ENCODE measurements around the gene CDC34. TPM values are rescaled to one million over a fixed set of nuclear protein-coding genes. Genes with fewer than 3 reads are reported as not detected.

CDC34 gene
- total and polyA plus RNA-seq, 9 of the 15 experiments (the other 6 are each of a cell fraction or from before 2014, with no cell fraction given), result 0.80 to 203 (median 65.5) TPM

- no peak for TF ChIP-seq NCOA6 (IDR thresholded peaks at IDR 0.05)
- 0 out of 2 replicates have a peak, but pooled peaks have one; percentile 6 for TF ChIP-seq PML (IDR thresholded peaks at IDR 0.05; ENCODE audit: low read length)
- no peak for TF ChIP-seq KDM1A (IDR thresholded peaks at IDR 0.05)
Observed at GRCh38 chr19:566844-567243, 35.3 kb downstream of the CDC34 start (continued).

GRCh38 chr19:567296-567900 lies 35.8 kb downstream of the CDC34 start:
- POLR2A ChIA-PET, result interaction anchor here (1.3 to 1.9 kb wide), 3 partner anchors 7 to 16 kb away, joined by 5 to 11 read pairs (median 7); no protein-coding TSS in a partner anchor

More at GRCh38 chr19:567296-567900, 35.8 kb downstream of the CDC34 start:
- WGBS (ENCODE audit: insufficient coverage, low coverage, missing lambda C conversion rate), result 65% methylated on average over 13 of the region's 22 CpGs
- peak overlapping the region; percentile 21; the same call in 1 of the 2 replicates for H3K4me3 ChIP-seq
- peak overlapping the region; percentile 71 for H3K27ac ChIP-seq (ENCODE audit: extremely low read depth, low read depth, low read length)
- peaks cover 10% of the 10 kb centered on the region for H3K9me3 ChIP-seq (replicated peaks; ENCODE audit: control insufficient read depth, insufficient read depth, low read depth, low read length)
- H3K9me1 ChIP-seq (ENCODE audit: control insufficient read depth, insufficient read depth, low read length), result no peaks in the 10 kb centered on the region
- in situ Hi-C loops (cut with MboI) (no loop called here), intact Hi-C loops (cut with micrococcal nuclease) (no loop called here)
- peaks cover 4% of the 10 kb centered on the region for H3K79me2 ChIP-seq (ENCODE audit: control insufficient read depth, insufficient read depth, low read length)
- CTCF ChIA-PET (ENCODE audit: low intra/inter-chr PET ratio), result no interaction called here
- TF ChIP-seq CHD1 (IDR thresholded peaks at IDR 0.05; ENCODE audit: low read length) (no peak), MLLT1 (IDR thresholded peaks at IDR 0.05) (peak in 1 of 2 experiments; percentile 38; a peak in 2 of 4 replicates), PRDM10 (IDR thresholded peaks at IDR 0.05; ENCODE audit: partially characterized antibody) (peak; percentile 55), POU5F1 (IDR thresholded peaks at IDR 0.05; ENCODE audit: borderline replicate concordance, low read depth, low read length, partially characterized antibody) (no peak), ZBTB33 (CRISPR knock-in tag; IDR thresholded peaks at IDR 0.05) (peak; percentile 73; the same call in 1 of the 2 replicates)
- TF ChIP-seq, protein P1, sequence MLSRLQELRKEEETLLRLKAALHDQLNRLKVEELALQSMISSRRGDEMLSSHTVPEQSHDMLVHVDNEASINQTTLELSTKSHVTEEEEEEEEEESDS (CRISPR knock-in tag; IDR thresholded peaks at IDR 0.05), result no peak
- peaks cover 0 to 31% of the 10 kb centered on the region in 2 experiments; a peak in 4 of 5 replicates for H3K4me1 ChIP-seq (replicated peaks in 1 of 2; ENCODE audit: control insufficient read depth in 2 of 2, insufficient read depth in 2 of 2, low read length in 2 of 2)
- BruUV-seq (replicated peaks), result no TSS peak
- peak overlapping the region; percentile 78 for H3K4me2 ChIP-seq (ENCODE audit: insufficient read depth, low read length)
- peak overlapping the region; percentile 71 to 85 for H3K9ac ChIP-seq (ENCODE audit: insufficient read depth in 1 of 2, low read depth in 2 of 2, low read length in 2 of 2)
- H2AFZ ChIP-seq (ENCODE audit: low read depth, low read length), result peak overlapping the region; percentile 70; the same call in 1 of the 2 replicates
- H4K20me1 ChIP-seq (replicated peaks; ENCODE audit: control insufficient read depth, insufficient read depth, low read length), result no peaks in the 10 kb centered on the region
- H3K27me3 ChIP-seq (ENCODE audit: control insufficient read depth in 2 of 2, insufficient read depth in 2 of 2, low read length in 2 of 2), result no peaks in the 10 kb centered on the region
- FAIRE-seq, result peak; percentile 77
- DNase-seq (ENCODE audit: extremely low read depth in 1 of 4, low spot score in 3 of 4), result no peak
- peaks cover 3% of the 10 kb centered on the region; the same call in 1 of the 3 replicates for H3K36me3 ChIP-seq (ENCODE audit: control insufficient read depth, insufficient read depth, low read length)
- no peak for ATAC-seq

Measured in K562 (cell line).